ENCODE measurements around the gene STIP1. TPM values are rescaled to one million over a fixed set of nuclear protein-coding genes. Genes with fewer than 3 reads are reported as not detected.

Gene STIP1
- total and polyA plus RNA-seq, 2 of the 8 experiments (the other 6 are each of a cell fraction or from before 2014, with no cell fraction given), result 140 to 329 TPM

GRCh38 chr11:64202992-64203391 lies 17.0 kb downstream of the STIP1 start:
- Histone ChIP-seq H2BK5ac (ENCODE audit: low read depth, low read length) (no peak overlapping the region), H4K5ac (ENCODE audit: insufficient read length, low read depth, low read length) (no peak overlapping the region), H2BK12ac (ENCODE audit: low read depth, low read length) (no peak overlapping the region), H3K79me1 (ENCODE audit: low read depth, low read length) (no peaks in the 10 kb centered on the region), H2BK120ac (replicated peaks; ENCODE audit: low read depth, low read length) (no peak overlapping the region), H3K36me3 (ENCODE audit: control insufficient read depth in 2 of 4, insufficient read depth in 4 of 4, low read length in 3 of 4) (peaks cover 44 to 76% (median 62%) of the 10 kb centered on the region in 4 experiments), H3K23ac (ENCODE audit: insufficient read length) (no peak overlapping the region), H3K27me3 (replicated peaks in 1 of 4; ENCODE audit: control insufficient read depth in 3 of 4, extremely low read depth in 1 of 4, insufficient read depth in 3 of 4, low read length in 3 of 4) (no peaks in the 10 kb centered on the region; a peak in 1 of 7 replicates), H3K9ac (replicated peaks in 1 of 4; ENCODE audit: extremely low read depth in 1 of 4, low read depth in 3 of 4, low read length in 3 of 4) (no peak overlapping the region), H3K4me2 (ENCODE audit: insufficient read depth in 1 of 2, low read depth in 2 of 2, low read length in 2 of 2) (no peak overlapping the region), H3K4me3 (ENCODE audit: extremely low read depth in 1 of 4, insufficient read depth in 2 of 4, low read depth in 3 of 4, low read length in 4 of 4) (no peak overlapping the region), H3K56ac (replicated peaks; ENCODE audit: insufficient read length, low read depth, low read length) (no peak overlapping the region), H3K23me2 (ENCODE audit: low read depth, low read length) (no peaks in the 10 kb centered on the region; the same call in 1 of the 2 replicates), H3K27ac (ENCODE audit: low read depth, low read length) (no peak overlapping the region), H2AFZ (ENCODE audit: low read length) (no peak overlapping the region), H4K20me1 (replicated peaks in 1 of 2; ENCODE audit: control insufficient read depth in 1 of 2, insufficient read depth in 2 of 2, low read length in 2 of 2) (peaks cover 5 to 20% of the 10 kb centered on the region in 2 experiments), H2BK20ac (ENCODE audit: low read length) (no peak overlapping the region), H4K8ac (ENCODE audit: extremely low read depth, insufficient read depth, low read length) (no peak overlapping the region), H3K79me2 (ENCODE audit: control insufficient read depth in 1 of 2, insufficient read depth in 2 of 2, low read length in 2 of 2) (no peaks in the 10 kb centered on the region), H3K14ac (ENCODE audit: insufficient read length) (no peak overlapping the region), H2BK15ac (ENCODE audit: low read length) (no peak overlapping the region), H3K9me3 (ENCODE audit: insufficient read depth in 2 of 2, low read depth in 1 of 2, low read length in 1 of 2) (no peaks in the 10 kb centered on the region), H2AK5ac (ENCODE audit: low read depth, low read length) (no peak overlapping the region), H4K91ac (replicated peaks; ENCODE audit: insufficient read length, low read length) (no peak overlapping the region), H3K18ac (ENCODE audit: extremely low read depth, low read length) (no peak overlapping the region), H3K4me1 (replicated peaks in 1 of 4; ENCODE audit: control insufficient read depth in 3 of 4, insufficient read depth in 4 of 4, low read length in 3 of 4) (peaks cover 0 to 5% (median 0%) of the 10 kb centered on the region in 4 experiments; a peak in 3 of 7 replicates), H3K4ac (replicated peaks; ENCODE audit: insufficient read length, low read depth, low read length) (no peak overlapping the region)
- no peak for TF ChIP-seq POLR2A (IDR thresholded peaks at IDR 0.05; ENCODE audit: control extremely low read depth in 1 of 2, low read depth in 2 of 2, low read length in 2 of 2)
- no peak for TF ChIP-seq RNF2 (IDR thresholded peaks at IDR 0.05; ENCODE audit: borderline replicate concordance, low read depth, low read length, missing control alignments, poor library complexity, severe bottlenecking)
- no peak for FAIRE-seq
- no peak for DNase-seq (ENCODE audit: low read depth in 1 of 2, low spot score in 2 of 2)
- 96% methylated on average over 9 of the region's 9 CpGs; no CpG with 5 or more reads in 1 of the 2 experiments for WGBS, 2 experiments (ENCODE audit: extremely low coverage in 1 of 2, insufficient coverage in 1 of 2, insufficient read length in 1 of 2, insufficient replicate concordance in 2 of 2, low coverage in 1 of 2, low lambda C conversion rate in 2 of 2, missing lambda C conversion rate in 1 of 2)
- ChIA-PET POLR2A (ENCODE audit: partially characterized antibody) (interaction anchor here (1.1 to 18.4 kb wide), 4 partner anchors 14 to 42 kb away, joined by 3 to 253 read pairs (median 112); partner anchors contain the start of genes NUDT22, PPP1R14B, STIP1 and TRPT1), CTCF (ENCODE audit: partially characterized antibody) (interaction anchor here (0.6 to 7.4 kb wide), 9 partner anchors 10 to 152 kb away, joined by 3 to 68 read pairs (median 16); partner anchors contain the start of genes ESRRA, NUDT22, PLCB3 and TRMT112)

All from H1 (cell line).